ENCODE measurements around the gene COL9A1. TPM values are rescaled to one million over a fixed set of nuclear protein-coding genes. Genes with fewer than 3 reads are reported as not detected.
A peak's percentile ranks its signal among the peaks of the same experiment; 100 is the strongest.

The COL9A1 gene
- total and polyA plus RNA-seq, 2 donors (not counting 1 experiment from before 2014, with no cell fraction given): not detected

- H3K36me3 ChIP-seq (replicated peaks in 1 of 2; ENCODE audit: control extremely low read depth in 1 of 2, control insufficient read depth in 1 of 2, extremely low read depth in 1 of 2, insufficient read depth in 2 of 2, low read length in 1 of 2): no peaks in the 10 kb centered on the region
- H3K27me3 ChIP-seq (replicated peaks in 1 of 4; ENCODE audit: control extremely low read depth in 1 of 4, control insufficient read depth in 3 of 4, insufficient read depth in 4 of 4, low read length in 3 of 4): peaks cover 0 to 33% (median 7%) of the 10 kb centered on the region in 4 experiments
- WGBS (ENCODE audit: insufficient coverage): 25% methylated on average over 2 of the region's 8 CpGs
- ATAC-seq (ENCODE audit: low read depth) (no peak), DNase-seq (no peak)
- H3K9me3 ChIP-seq (ENCODE audit: control extremely low read depth in 1 of 3, control insufficient read depth in 2 of 3, insufficient read depth in 1 of 3, low read length in 2 of 3): peaks cover 0 to 16% (median 0%) of the 10 kb centered on the region in 3 donors
- H3K4me2 ChIP-seq (replicated peaks; ENCODE audit: low read depth, low read length, poor library complexity, severe bottlenecking): no peak overlapping the region
- H3K27me3 Mint-ChIP-seq: peaks cover 55% of the 10 kb centered on the region
- no peaks in the 10 kb centered on the region for H3K4me1 ChIP-seq (ENCODE audit: control insufficient read depth in 2 of 2, insufficient read depth in 2 of 2, low read length in 2 of 2)
- ChIA-PET CTCF (no interaction called here), POLR2A (no interaction called here)
- intact Hi-C loops (cut with micrococcal nuclease): no loop called here
- H3K79me2 ChIP-seq (ENCODE audit: control insufficient read depth, insufficient read depth, low read length): no peaks in the 10 kb centered on the region
- H3K27ac Mint-ChIP-seq: no peak overlapping the region
- H3K27ac ChIP-seq (ENCODE audit: low read length in 2 of 2): no peak overlapping the region
- H3K9ac ChIP-seq (ENCODE audit: low read length): no peak overlapping the region
- no peaks in the 10 kb centered on the region for H3K9me3 Mint-ChIP-seq (ENCODE audit: insufficient read depth)
- TF ChIP-seq EZH2 (IDR thresholded peaks at IDR 0.05; ENCODE audit: borderline replicate concordance, insufficient read depth, low read depth, low read length, poor library complexity, severe bottlenecking) (no peak), CTCF (IDR thresholded peaks at IDR 0.05) (no peak)
- H2AFZ ChIP-seq (ENCODE audit: insufficient read depth, low read depth, low read length, poor library complexity, severe bottlenecking): peak overlapping the region; percentile 28
- H4K20me1 ChIP-seq (ENCODE audit: control insufficient read depth, insufficient read depth, low read length, poor library complexity, severe bottlenecking): no peaks in the 10 kb centered on the region
- no peaks in the 10 kb centered on the region for H3K4me1 Mint-ChIP-seq
- H3K4me3 Mint-ChIP-seq: no peak overlapping the region
- H3K4me3 ChIP-seq (ENCODE audit: control extremely low read depth in 1 of 5, extremely low read depth in 1 of 5, insufficient read depth in 1 of 5, low read depth in 2 of 5, low read length in 4 of 5): no peak overlapping the region
Measured at GRCh38 chr6:70281923-70282311, 21.0 kb downstream of the COL9A1 start.

GRCh38 chr6:70280400-70280853, 22.5 kb downstream of the COL9A1 start:
- intact Hi-C loops (cut with micrococcal nuclease): no loop called here
- no peak overlapping the region for H3K9ac ChIP-seq (ENCODE audit: low read length)
- ATAC-seq (ENCODE audit: low read depth) (no peak), DNase-seq (no peak)
- H3K79me2 ChIP-seq (ENCODE audit: control insufficient read depth, insufficient read depth, low read length): no peaks in the 10 kb centered on the region
- Mint-ChIP-seq H3K27me3 (peaks cover 62% of the 10 kb centered on the region), H3K9me3 (ENCODE audit: insufficient read depth) (no peaks in the 10 kb centered on the region), H3K27ac (no peak overlapping the region), H3K4me3 (no peak overlapping the region), H3K4me1 (no peaks in the 10 kb centered on the region)
- H3K27me3 ChIP-seq (replicated peaks in 1 of 4; ENCODE audit: control extremely low read depth in 1 of 4, control insufficient read depth in 3 of 4, insufficient read depth in 4 of 4, low read length in 3 of 4): peaks cover 0 to 33% (median 7%) of the 10 kb centered on the region in 4 experiments
- TF ChIP-seq EZH2 (IDR thresholded peaks at IDR 0.05; ENCODE audit: borderline replicate concordance, insufficient read depth, low read depth, low read length, poor library complexity, severe bottlenecking) (no peak), CTCF (IDR thresholded peaks at IDR 0.05) (no peak)
- no peak overlapping the region for H3K4me2 ChIP-seq (replicated peaks; ENCODE audit: low read depth, low read length, poor library complexity, severe bottlenecking)
- POLR2A ChIA-PET: no interaction called here
- WGBS (ENCODE audit: insufficient coverage): 45% methylated on average over 12 of the region's 15 CpGs
- no peaks in the 10 kb centered on the region for H4K20me1 ChIP-seq (ENCODE audit: control insufficient read depth, insufficient read depth, low read length, poor library complexity, severe bottlenecking)
- no peaks in the 10 kb centered on the region for H3K36me3 ChIP-seq (replicated peaks in 1 of 2; ENCODE audit: control extremely low read depth in 1 of 2, control insufficient read depth in 1 of 2, extremely low read depth in 1 of 2, insufficient read depth in 2 of 2, low read length in 1 of 2)
- no peaks in the 10 kb centered on the region for H3K4me1 ChIP-seq (ENCODE audit: control insufficient read depth in 2 of 2, insufficient read depth in 2 of 2, low read length in 2 of 2)
- peaks cover 0 to 16% (median 0%) of the 10 kb centered on the region in 3 donors for H3K9me3 ChIP-seq (ENCODE audit: control extremely low read depth in 1 of 3, control insufficient read depth in 2 of 3, insufficient read depth in 1 of 3, low read length in 2 of 3)
- CTCF ChIA-PET: no interaction called here
- no peak overlapping the region for H3K4me3 ChIP-seq (ENCODE audit: control extremely low read depth in 1 of 5, extremely low read depth in 1 of 5, insufficient read depth in 1 of 5, low read depth in 2 of 5, low read length in 4 of 5)
- no peak overlapping the region for H2AFZ ChIP-seq (ENCODE audit: insufficient read depth, low read depth, low read length, poor library complexity, severe bottlenecking)
- H3K27ac ChIP-seq (ENCODE audit: low read length in 2 of 2): no peak overlapping the region

Measured in B cell (primary cell).